Upper lobe of left lung (tissue), 4 donors: ENCODE data around the gene RAPGEFL1.

Experiments used
- CTCF ChIP-seq, 6 experiments: fragments of 450-650 bp in 4 of 6; fragments of 200-600 bp in 2 of 6; sonication (generic) in 2 of 6; IDR thresholded peaks; one replicate each; pipeline ENCODE4 v1.5.1; 2016 to 2019; ENCODE audit warnings: antibody characterized with exemption in 6 of 6
- EP300 ChIP-seq, 4 donors: sonication (generic); formaldehyde crosslinking; IDR thresholded peaks; one replicate each; pipeline ENCODE4 v1.5.1; 2017; ENCODE audit warnings: antibody characterized with exemption in 4 of 4, control low read depth in 2 of 4
- POLR2A ChIP-seq, 4 donors: fragments of 450-650 bp; IDR thresholded peaks; one replicate each; pipeline ENCODE4 v1.5.1; 2016 to 2017; ENCODE audit warnings: antibody characterized with exemption in 4 of 4, mild to moderate bottlenecking in 2 of 4
- POLR2AphosphoS5 ChIP-seq, 2 donors: sonication (generic); formaldehyde crosslinking; IDR thresholded peaks; one replicate each; pipeline ENCODE4 v1.5.1; 2017; ENCODE audit warnings: antibody characterized with exemption in 2 of 2

GRCh38 chr17:40218740-40219593 is 41.7 kb downstream of the RAPGEFL1 start, which contains the start of gene WIPF2:
- peak; percentile 52 to 91 (median 82) for TF ChIP-seq CTCF (IDR thresholded peaks at IDR 0.05)
- TF ChIP-seq POLR2A (IDR thresholded peaks at IDR 0.05), result peak in 3 of 4 donors; percentile 17 to 82 (median 17)
- TF ChIP-seq EP300 (IDR thresholded peaks at IDR 0.05), result no peak
- TF ChIP-seq POLR2AphosphoS5 (IDR thresholded peaks at IDR 0.05), result peak; percentile 85 to 92
